ENCODE data around the gene PTDSS2. TPM values are rescaled to one million over a fixed set of nuclear protein-coding genes. Genes with fewer than 3 reads are reported as not detected.

Gene PTDSS2
- total and polyA plus RNA-seq, 2 experiments from 2014 or later, result 22.7 to 145 TPM

DNA sequence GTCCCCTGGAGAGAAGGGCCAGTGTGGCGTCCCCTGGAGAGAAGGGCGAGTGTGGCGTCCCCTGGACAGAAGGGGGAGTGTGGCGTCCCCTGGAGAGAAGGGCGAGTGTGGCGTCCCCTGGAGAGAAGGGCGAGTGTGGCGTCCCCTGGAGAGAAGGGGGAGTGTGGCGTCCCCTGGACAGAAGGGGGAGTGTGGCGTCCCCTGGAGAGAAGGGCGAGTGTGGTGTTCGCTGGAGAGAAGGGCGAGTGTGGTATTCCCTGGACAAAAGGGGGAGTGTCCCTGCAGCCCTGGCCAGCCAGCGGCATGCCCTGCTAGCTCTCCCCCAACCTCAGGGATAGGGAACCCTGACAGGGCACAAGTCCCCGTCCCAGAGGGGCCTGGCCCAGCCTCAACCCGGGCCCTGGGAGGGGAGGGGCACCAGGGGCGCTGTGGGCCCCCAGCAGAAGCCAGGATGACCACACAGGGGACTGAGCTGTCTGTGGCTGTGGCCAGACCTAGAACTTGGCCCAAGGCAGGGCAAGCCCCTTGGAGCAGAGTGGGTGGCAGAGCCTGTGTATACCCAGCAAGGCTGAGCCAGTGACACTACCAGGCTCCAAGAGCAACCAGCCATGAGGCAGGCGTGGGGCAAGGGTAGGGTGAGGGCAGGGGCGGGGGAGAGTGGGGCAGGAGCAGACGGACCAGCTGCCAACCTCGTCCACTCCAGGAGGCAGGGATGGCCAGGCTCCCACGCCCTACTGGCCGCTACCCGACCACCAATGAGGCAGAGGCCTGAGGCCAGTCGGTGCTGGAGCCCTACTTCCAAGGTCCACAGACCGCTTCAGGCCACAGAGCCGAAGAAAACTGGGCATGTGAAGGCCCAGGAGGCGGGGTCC, 81.1 kb downstream of the PTDSS2 start:
- H4K20me1 ChIP-seq (replicated peaks; ENCODE audit: insufficient read depth), result 0 out of 2 replicates have a peak, but pooled peaks cover 2% of the 10 kb centered on the region
- H3F3A ChIP-seq (replicated peaks; ENCODE audit: low read depth), result peaks cover 3% of the 10 kb centered on the region
- no peak overlapping the region for H2AFZ ChIP-seq
- H3K4me2 ChIP-seq, result no peak overlapping the region
- no peaks in the 10 kb centered on the region for H3K9me2 ChIP-seq (ENCODE audit: insufficient read depth)
- Mint-ChIP-seq H3K27ac (no peak overlapping the region), H3K4me3 (no peak overlapping the region), H3K9me3 (peaks cover 2% of the 10 kb centered on the region; the same call in 2 of the 3 replicates), H3K36me3 (ENCODE audit: low read depth) (peaks cover 10% of the 10 kb centered on the region; the same call in 2 of the 3 replicates), H3K4me1 (peaks cover 2% of the 10 kb centered on the region; the same call in 2 of the 3 replicates), H3K27me3 (ENCODE audit: insufficient read depth, low read depth, poor library complexity) (peaks cover 10% of the 10 kb centered on the region)
- DNase-seq (ENCODE audit: low spot score), result no peak
- TF ChIP-seq EZH2 (IDR thresholded peaks at IDR 0.05; ENCODE audit: low read depth, unreplicated experiment), result no peak
- no peak for TF ChIP-seq NANOG (IDR thresholded peaks at IDR 0.05; ENCODE audit: borderline replicate concordance)
- TF ChIP-seq EZH2phosphoT487 (IDR thresholded peaks at IDR 0.05; ENCODE audit: unreplicated experiment), result no peak
- no peak for TF ChIP-seq JUNB (IDR thresholded peaks at IDR 0.05; ENCODE audit: unreplicated experiment)
- no peak for TF ChIP-seq ZNF331 (CRISPR knock-in tag; IDR thresholded peaks at IDR 0.05; ENCODE audit: low read depth)
- TF ChIP-seq, protein P1, sequence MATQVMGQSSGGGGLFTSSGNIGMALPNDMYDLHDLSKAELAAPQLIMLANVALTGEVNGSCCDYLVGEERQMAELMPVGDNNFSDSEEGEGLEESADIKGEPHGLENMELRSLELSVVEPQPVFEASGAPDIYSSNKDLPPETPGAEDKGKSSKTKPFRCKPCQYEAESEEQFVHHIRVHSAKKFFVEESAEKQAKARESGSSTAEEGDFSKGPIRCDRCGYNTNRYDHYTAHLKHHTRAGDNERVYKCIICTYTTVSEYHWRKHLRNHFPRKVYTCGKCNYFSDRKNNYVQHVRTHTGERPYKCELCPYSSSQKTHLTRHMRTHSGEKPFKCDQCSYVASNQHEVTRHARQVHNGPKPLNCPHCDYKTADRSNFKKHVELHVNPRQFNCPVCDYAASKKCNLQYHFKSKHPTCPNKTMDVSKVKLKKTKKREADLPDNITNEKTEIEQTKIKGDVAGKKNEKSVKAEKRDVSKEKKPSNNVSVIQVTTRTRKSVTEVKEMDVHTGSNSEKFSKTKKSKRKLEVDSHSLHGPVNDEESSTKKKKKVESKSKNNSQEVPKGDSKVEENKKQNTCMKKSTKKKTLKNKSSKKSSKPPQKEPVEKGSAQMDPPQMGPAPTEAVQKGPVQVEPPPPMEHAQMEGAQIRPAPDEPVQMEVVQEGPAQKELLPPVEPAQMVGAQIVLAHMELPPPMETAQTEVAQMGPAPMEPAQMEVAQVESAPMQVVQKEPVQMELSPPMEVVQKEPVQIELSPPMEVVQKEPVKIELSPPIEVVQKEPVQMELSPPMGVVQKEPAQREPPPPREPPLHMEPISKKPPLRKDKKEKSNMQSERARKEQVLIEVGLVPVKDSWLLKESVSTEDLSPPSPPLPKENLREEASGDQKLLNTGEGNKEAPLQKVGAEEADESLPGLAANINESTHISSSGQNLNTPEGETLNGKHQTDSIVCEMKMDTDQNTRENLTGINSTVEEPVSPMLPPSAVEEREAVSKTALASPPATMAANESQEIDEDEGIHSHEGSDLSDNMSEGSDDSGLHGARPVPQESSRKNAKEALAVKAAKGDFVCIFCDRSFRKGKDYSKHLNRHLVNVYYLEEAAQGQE (IDR thresholded peaks at IDR 0.05; ENCODE audit: unreplicated experiment), result no peak
- TF ChIP-seq, protein P2, sequence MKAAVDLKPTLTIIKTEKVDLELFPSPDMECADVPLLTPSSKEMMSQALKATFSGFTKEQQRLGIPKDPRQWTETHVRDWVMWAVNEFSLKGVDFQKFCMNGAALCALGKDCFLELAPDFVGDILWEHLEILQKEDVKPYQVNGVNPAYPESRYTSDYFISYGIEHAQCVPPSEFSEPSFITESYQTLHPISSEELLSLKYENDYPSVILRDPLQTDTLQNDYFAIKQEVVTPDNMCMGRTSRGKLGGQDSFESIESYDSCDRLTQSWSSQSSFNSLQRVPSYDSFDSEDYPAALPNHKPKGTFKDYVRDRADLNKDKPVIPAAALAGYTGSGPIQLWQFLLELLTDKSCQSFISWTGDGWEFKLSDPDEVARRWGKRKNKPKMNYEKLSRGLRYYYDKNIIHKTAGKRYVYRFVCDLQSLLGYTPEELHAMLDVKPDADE (IDR thresholded peaks at IDR 0.05), result no peak
- no peak for TF ChIP-seq STAT1 (IDR thresholded peaks at IDR 0.05; ENCODE audit: unreplicated experiment)
- TF ChIP-seq, protein P3, sequence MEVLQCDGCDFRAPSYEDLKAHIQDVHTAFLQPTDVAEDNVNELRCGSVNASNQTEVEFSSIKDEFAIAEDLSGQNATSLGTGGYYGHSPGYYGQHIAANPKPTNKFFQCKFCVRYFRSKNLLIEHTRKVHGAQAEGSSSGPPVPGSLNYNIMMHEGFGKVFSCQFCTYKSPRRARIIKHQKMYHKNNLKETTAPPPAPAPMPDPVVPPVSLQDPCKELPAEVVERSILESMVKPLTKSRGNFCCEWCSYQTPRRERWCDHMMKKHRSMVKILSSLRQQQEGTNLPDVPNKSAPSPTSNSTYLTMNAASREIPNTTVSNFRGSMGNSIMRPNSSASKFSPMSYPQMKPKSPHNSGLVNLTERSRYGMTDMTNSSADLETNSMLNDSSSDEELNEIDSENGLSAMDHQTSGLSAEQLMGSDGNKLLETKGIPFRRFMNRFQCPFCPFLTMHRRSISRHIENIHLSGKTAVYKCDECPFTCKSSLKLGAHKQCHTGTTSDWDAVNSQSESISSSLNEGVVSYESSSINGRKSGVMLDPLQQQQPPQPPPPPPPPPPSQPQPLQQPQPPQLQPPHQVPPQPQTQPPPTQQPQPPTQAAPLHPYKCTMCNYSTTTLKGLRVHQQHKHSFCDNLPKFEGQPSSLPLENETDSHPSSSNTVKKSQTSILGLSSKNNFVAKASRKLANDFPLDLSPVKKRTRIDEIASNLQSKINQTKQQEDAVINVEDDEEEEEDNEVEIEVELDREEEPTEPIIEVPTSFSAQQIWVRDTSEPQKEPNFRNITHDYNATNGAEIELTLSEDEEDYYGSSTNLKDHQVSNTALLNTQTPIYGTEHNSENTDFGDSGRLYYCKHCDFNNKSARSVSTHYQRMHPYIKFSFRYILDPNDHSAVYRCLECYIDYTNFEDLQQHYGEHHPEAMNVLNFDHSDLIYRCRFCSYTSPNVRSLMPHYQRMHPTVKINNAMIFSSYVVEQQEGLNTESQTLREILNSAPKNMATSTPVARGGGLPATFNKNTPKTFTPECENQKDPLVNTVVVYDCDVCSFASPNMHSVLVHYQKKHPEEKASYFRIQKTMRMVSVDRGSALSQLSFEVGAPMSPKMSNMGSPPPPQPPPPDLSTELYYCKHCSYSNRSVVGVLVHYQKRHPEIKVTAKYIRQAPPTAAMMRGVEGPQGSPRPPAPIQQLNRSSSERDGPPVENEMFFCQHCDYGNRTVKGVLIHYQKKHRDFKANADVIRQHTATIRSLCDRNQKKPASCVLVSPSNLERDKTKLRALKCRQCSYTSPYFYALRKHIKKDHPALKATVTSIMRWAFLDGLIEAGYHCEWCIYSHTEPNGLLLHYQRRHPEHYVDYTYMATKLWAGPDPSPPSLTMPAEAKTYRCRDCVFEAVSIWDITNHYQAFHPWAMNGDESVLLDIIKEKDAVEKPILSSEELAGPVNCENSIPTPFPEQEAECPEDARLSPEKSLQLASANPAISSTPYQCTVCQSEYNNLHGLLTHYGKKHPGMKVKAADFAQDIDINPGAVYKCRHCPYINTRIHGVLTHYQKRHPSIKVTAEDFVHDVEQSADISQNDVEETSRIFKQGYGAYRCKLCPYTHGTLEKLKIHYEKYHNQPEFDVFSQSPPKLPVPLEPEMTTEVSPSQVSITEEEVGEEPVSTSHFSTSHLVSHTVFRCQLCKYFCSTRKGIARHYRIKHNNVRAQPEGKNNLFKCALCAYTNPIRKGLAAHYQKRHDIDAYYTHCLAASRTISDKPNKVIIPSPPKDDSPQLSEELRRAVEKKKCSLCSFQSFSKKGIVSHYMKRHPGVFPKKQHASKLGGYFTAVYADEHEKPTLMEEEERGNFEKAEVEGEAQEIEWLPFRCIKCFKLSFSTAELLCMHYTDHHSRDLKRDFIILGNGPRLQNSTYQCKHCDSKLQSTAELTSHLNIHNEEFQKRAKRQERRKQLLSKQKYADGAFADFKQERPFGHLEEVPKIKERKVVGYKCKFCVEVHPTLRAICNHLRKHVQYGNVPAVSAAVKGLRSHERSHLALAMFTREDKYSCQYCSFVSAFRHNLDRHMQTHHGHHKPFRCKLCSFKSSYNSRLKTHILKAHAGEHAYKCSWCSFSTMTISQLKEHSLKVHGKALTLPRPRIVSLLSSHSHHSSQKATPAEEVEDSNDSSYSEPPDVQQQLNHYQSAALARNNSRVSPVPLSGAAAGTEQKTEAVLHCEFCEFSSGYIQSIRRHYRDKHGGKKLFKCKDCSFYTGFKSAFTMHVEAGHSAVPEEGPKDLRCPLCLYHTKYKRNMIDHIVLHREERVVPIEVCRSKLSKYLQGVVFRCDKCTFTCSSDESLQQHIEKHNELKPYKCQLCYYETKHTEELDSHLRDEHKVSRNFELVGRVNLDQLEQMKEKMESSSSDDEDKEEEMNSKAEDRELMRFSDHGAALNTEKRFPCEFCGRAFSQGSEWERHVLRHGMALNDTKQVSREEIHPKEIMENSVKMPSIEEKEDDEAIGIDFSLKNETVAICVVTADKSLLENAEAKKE (CRISPR knock-in tag; IDR thresholded peaks at IDR 0.05), result no peak
- TF ChIP-seq ZNF114 (CRISPR knock-in tag; IDR thresholded peaks at IDR 0.05), result no peak
- TF ChIP-seq CREB1 (CRISPR knock-in tag; IDR thresholded peaks at IDR 0.05; ENCODE audit: low read depth), result no peak
- H3K4me3 ChIP-seq, result no peak overlapping the region
- H3K27me3 ChIP-seq (ENCODE audit: insufficient read depth), result peaks cover 1% of the 10 kb centered on the region; the same call in 1 of the 2 replicates
- no peaks in the 10 kb centered on the region for H3K36me3 ChIP-seq (ENCODE audit: insufficient read depth)
- H3K27ac ChIP-seq (ENCODE audit: low read depth), result no peak overlapping the region
- no peaks in the 10 kb centered on the region for H3K4me1 ChIP-seq (ENCODE audit: insufficient read depth)
- no peaks in the 10 kb centered on the region; the same call in 1 of the 2 replicates for H3K79me2 ChIP-seq (replicated peaks; ENCODE audit: insufficient read depth)
- ATAC-seq, result no peak

Data from GM23338 (cell line).